H9 (cell line): Measurements from ENCODE around the gene LRRFIP1. TPM values are rescaled to one million over a fixed set of nuclear protein-coding genes. Genes with fewer than 3 reads are reported as not detected.

ENCODE experiments used
- DNase-seq: peaks from one replicate; pipeline ENCODE4 v3.0.0-alpha.2; 2017
- H2AFZ ChIP-seq: one replicate; pipeline ENCODE4 v1.6.1; 2013; ENCODE audit warnings: mild to moderate bottlenecking, low read length, control low read depth, moderate library complexity
- H2AK5ac ChIP-seq: 2 replicates; pipeline ENCODE4 v1.6.1; 2013; ENCODE audit warnings: low read length, control low read depth, mixed read lengths; ENCODE audit not compliant: insufficient read length
- H2BK120ac ChIP-seq: one replicate; pipeline ENCODE4 v1.6.1; 2013; ENCODE audit warnings: low read depth, mild to moderate bottlenecking, low read length, control low read depth, inconsistent platforms; ENCODE audit not compliant: poor library complexity, severe bottlenecking
- H2BK12ac ChIP-seq: 2 replicates; pipeline ENCODE4 v1.6.1; 2013; ENCODE audit warnings: low read length, control low read depth, mixed read lengths, low read depth; ENCODE audit not compliant: insufficient read length
- H2BK15ac ChIP-seq: 2 replicates; pipeline ENCODE4 v1.6.1; 2013; ENCODE audit warnings: low read depth, low read length, control low read depth
- H2BK20ac ChIP-seq: one replicate; pipeline ENCODE4 v1.6.1; 2013; ENCODE audit warnings: low read depth, mild to moderate bottlenecking, low read length, control low read depth, inconsistent platforms; ENCODE audit not compliant: poor library complexity, severe bottlenecking
- H2BK5ac ChIP-seq: 2 replicates; pipeline ENCODE4 v1.6.1; 2013; ENCODE audit warnings: low read length, control low read depth, mixed read lengths; ENCODE audit not compliant: insufficient read length
- H3K14ac ChIP-seq: 2 replicates; pipeline ENCODE4 v1.6.1; 2013; ENCODE audit warnings: low read length, control low read depth; ENCODE audit not compliant: insufficient read depth
- H3K18ac ChIP-seq: 2 replicates; pipeline ENCODE4 v1.6.1; 2013; ENCODE audit warnings: low read depth, mild to moderate bottlenecking, mixed read lengths, low read length, control low read depth; ENCODE audit not compliant: insufficient read length
- H3K23ac ChIP-seq: 2 replicates; pipeline ENCODE4 v1.6.1; 2013; ENCODE audit warnings: low read length, control low read depth, mixed read lengths, low read depth; ENCODE audit not compliant: insufficient read length
- H3K23me2 ChIP-seq: 2 replicates; pipeline ENCODE4 v1.6.1; 2013; ENCODE audit warnings: low read depth, mild to moderate bottlenecking, mixed read lengths, low read length, control low read depth; ENCODE audit not compliant: insufficient read length, poor library complexity, severe bottlenecking
- H3K27ac ChIP-seq: 2 replicates; pipeline ENCODE4 v1.5.1; 2013; ENCODE audit warnings: low read length, control low read depth, mixed read lengths, low read depth; ENCODE audit not compliant: insufficient read length
- H3K27me3 ChIP-seq: 2 replicates; pipeline ENCODE4 v1.6.1; 2013; ENCODE audit warnings: low read length, control low read depth, inconsistent platforms; ENCODE audit not compliant: insufficient read depth
- H3K4ac ChIP-seq: 2 replicates; pipeline ENCODE4 v1.6.1; 2013; ENCODE audit warnings: low read depth, mild to moderate bottlenecking, control low read depth, inconsistent platforms, low read length, moderate library complexity
- H3K4me1 ChIP-seq: 2 replicates; pipeline ENCODE4 v1.6.1; 2013; ENCODE audit warnings: low read length, control low read depth, inconsistent platforms; ENCODE audit not compliant: insufficient read depth
- H3K4me2 ChIP-seq: 2 replicates; pipeline ENCODE4 v1.6.1; 2013; ENCODE audit warnings: low read length, control low read depth, mixed read lengths; ENCODE audit not compliant: insufficient read length, insufficient read depth
- H3K56ac ChIP-seq: 2 replicates; pipeline ENCODE4 v1.6.1; 2013; ENCODE audit warnings: low read depth, mild to moderate bottlenecking, mixed read lengths, low read length, control low read depth; ENCODE audit not compliant: insufficient read length
- H3K79me1 ChIP-seq: 2 replicates; pipeline ENCODE4 v1.6.1; 2013; ENCODE audit warnings: low read depth, mild to moderate bottlenecking, moderate library complexity, low read length, control low read depth, inconsistent platforms; ENCODE audit not compliant: insufficient read depth, poor library complexity, severe bottlenecking
- H3K79me2 ChIP-seq: 2 replicates; pipeline ENCODE4 v1.6.1; 2013; ENCODE audit warnings: low read length, control low read depth, inconsistent platforms; ENCODE audit not compliant: insufficient read depth
- H3K9ac ChIP-seq: 2 replicates; pipeline ENCODE4 v1.6.1; 2013; ENCODE audit warnings: low read length, control low read depth, mixed read lengths; ENCODE audit not compliant: insufficient read length; ENCODE audit errors: extremely low read depth
- H3K9me3 ChIP-seq: one replicate; pipeline ENCODE4 v1.6.1; 2013; ENCODE audit warnings: low read depth, low read length, inconsistent platforms; ENCODE audit not compliant: control insufficient read depth
- H3T11ph ChIP-seq: one replicate; pipeline ENCODE4 v1.6.1; 2013; ENCODE audit warnings: mild to moderate bottlenecking, low read length, control low read depth, inconsistent platforms
- H4K20me1 ChIP-seq: one replicate; pipeline ENCODE4 v1.6.1; 2013; ENCODE audit not compliant: control insufficient read depth, insufficient read length, insufficient read depth
- H4K5ac ChIP-seq: 2 replicates; pipeline ENCODE4 v1.6.1; 2013; ENCODE audit warnings: low read depth, mild to moderate bottlenecking, mixed read lengths, low read length, control low read depth; ENCODE audit not compliant: insufficient read length
- H4K8ac ChIP-seq: replicated peaks from 2 replicates; pipeline ENCODE4 v1.6.1; 2013; ENCODE audit warnings: low read length, control low read depth, mixed read lengths, low read depth; ENCODE audit not compliant: insufficient read length
- H4K91ac ChIP-seq: 2 replicates; pipeline ENCODE4 v1.6.1; 2013; ENCODE audit warnings: low read depth, mild to moderate bottlenecking, moderate library complexity, mixed read lengths, low read length, control low read depth; ENCODE audit not compliant: insufficient read length
- H3K27ac Mint-ChIP-seq, 3 experiments: 2 replicates in 2 of 3; 3 replicates in 1 of 3; pipeline ENCODE4 v1.8.0; 2020 to 2021; ENCODE audit warnings: mixed read lengths in 3 of 3, mild to moderate bottlenecking in 1 of 3, moderate library complexity in 1 of 3
- H3K27me3 Mint-ChIP-seq: 2 replicates; pipeline ENCODE4 v1.8.0; 2021; ENCODE audit warnings: low read depth, mild to moderate bottlenecking, moderate library complexity, mixed read lengths
- H3K36me3 Mint-ChIP-seq, 3 experiments: 2 replicates in 2 of 3; 3 replicates in 1 of 3; pipeline ENCODE4 v1.8.0; 2020 to 2021; ENCODE audit warnings: low read depth in 3 of 3, mixed read lengths in 3 of 3; ENCODE audit not compliant: insufficient read depth in 1 of 3
- H3K4me1 Mint-ChIP-seq, 2 experiments: 2 replicates each; pipeline ENCODE4 v1.8.0; 2020; ENCODE audit warnings: mixed read lengths in 2 of 2
- H3K4me3 Mint-ChIP-seq, 2 experiments: 2 replicates in 1 of 2; 3 replicates in 1 of 2; pipeline ENCODE4 v1.8.0; 2020 to 2021; ENCODE audit warnings: mild to moderate bottlenecking in 2 of 2, mixed read lengths in 2 of 2, moderate library complexity in 1 of 2
- H3K9me3 Mint-ChIP-seq, 2 experiments: 2 replicates in 1 of 2; 3 replicates in 1 of 2; pipeline ENCODE4 v1.8.0; 2020; ENCODE audit warnings: mild to moderate bottlenecking in 2 of 2, mixed read lengths in 2 of 2, moderate library complexity in 1 of 2
- CTCF ChIP-seq: fragments of 200-600 bp; sonication (generic); conservative IDR thresholded peaks from 3 replicates; pipeline ENCODE4 v1.8.0; 2021; ENCODE audit warnings: antibody characterized with exemption, mild to moderate bottlenecking
- WGBS: extraction: QIAGEN DNeasy Blood & Tissue Kit; methylation state at CpG from one replicate; pipeline ENCODE4 v1.1.7; 2013; ENCODE audit warnings: missing lambda C conversion rate, low lambda C conversion rate, mixed read lengths; ENCODE audit not compliant: insufficient read length; ENCODE audit errors: extremely low coverage; 5-methylcytosine and 5-hydroxymethylcytosine counted together
- total RNA-seq: library from RNA; stranded (reverse); gene quantifications from 2 replicates; pipeline ENCODE4 v1.2.1, GENCODE V29; 2021

The LRRFIP1 gene
- total RNA-seq, 1 experiment from 2014 or later = 38.5 TPM

DNA sequence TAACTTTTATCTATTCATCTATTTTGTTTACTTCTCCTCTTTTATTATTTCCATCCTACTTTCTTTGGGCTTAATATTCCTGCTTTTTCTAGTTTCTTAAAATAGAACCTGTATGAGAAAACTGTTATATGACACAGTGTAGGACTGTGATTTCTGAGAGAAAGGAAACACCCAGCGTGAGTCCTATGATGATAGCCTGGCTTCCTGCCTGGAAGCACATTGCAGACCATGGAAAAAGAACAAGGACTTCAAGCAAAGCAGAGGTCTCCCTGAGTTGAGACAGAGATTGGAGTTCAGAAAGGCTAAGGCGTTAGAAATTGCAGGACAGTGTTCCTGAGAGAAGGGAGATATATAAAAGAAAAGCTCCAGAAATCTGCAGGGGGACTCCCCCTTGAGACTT is 178.9 kb downstream of the LRRFIP1 start:
- no peak for TF ChIP-seq CTCF
- Histone ChIP-seq H2BK20ac (no peak overlapping the region), H3K18ac (no peak overlapping the region), H3K9me3 (no peaks in the 10 kb centered on the region), H3K4ac (no peak overlapping the region), H3K23me2 (no peaks in the 10 kb centered on the region), H3K4me1 (no peaks in the 10 kb centered on the region), H4K91ac (no peak overlapping the region), H4K20me1 (no peaks in the 10 kb centered on the region), H3K56ac (no peak overlapping the region), H3K27ac (no peak overlapping the region), H2BK15ac (no peak overlapping the region), H3K79me2 (no peaks in the 10 kb centered on the region), H2BK12ac (no peak overlapping the region), H2AK5ac (no peak overlapping the region), H3K79me1 (no peaks in the 10 kb centered on the region), H3K23ac (no peak overlapping the region), H3K9ac (no peak overlapping the region), H3K27me3 (no peaks in the 10 kb centered on the region), H4K8ac (no peak overlapping the region), H3K14ac (no peak overlapping the region), H2BK5ac (no peak overlapping the region), H3T11ph (no peak overlapping the region), H2AFZ (no peak overlapping the region), H3K4me2 (no peak overlapping the region), H4K5ac (no peak overlapping the region), H2BK120ac (no peak overlapping the region)
- DNase-seq = no peak
- peaks cover 11% of the 10 kb centered on the region for H3K27me3 Mint-ChIP-seq
- H3K4me3 Mint-ChIP-seq = no peak overlapping the region
- H3K27ac Mint-ChIP-seq = no peak overlapping the region
- H3K36me3 Mint-ChIP-seq = no peaks in the 10 kb centered on the region
- no peaks in the 10 kb centered on the region for H3K4me1 Mint-ChIP-seq
- no peaks in the 10 kb centered on the region; a peak in 2 of 5 replicates for H3K9me3 Mint-ChIP-seq
- no CpG with 5 or more reads among the region's 2 CpGs for WGBS
